Gastroesophageal sphincter (tissue), 3 donors: Measurements from ENCODE around the gene DMD.

Source experiments
- POLR2A ChIP-seq, 2 donors: fragments of 450-650 bp; IDR thresholded peaks; one replicate each; pipeline ENCODE4 v1.6.1; 2017; ENCODE audit warnings: antibody characterized with exemption in 2 of 2, mild to moderate bottlenecking in 2 of 2, moderate library complexity in 1 of 2
- TF ChIP-seq, protein P1 (sequence below), 4 experiments: fragments of 200-600 bp in 2 of 4; fragments of 450-650 bp in 2 of 4; sonication (generic) in 1 of 4; IDR thresholded peaks; one replicate each; pipeline ENCODE4 v1.5.1; 2017 to 2019; ENCODE audit warnings: antibody characterized with exemption in 4 of 4, mild to moderate bottlenecking in 2 of 4, moderate library complexity in 2 of 4

DNA sequence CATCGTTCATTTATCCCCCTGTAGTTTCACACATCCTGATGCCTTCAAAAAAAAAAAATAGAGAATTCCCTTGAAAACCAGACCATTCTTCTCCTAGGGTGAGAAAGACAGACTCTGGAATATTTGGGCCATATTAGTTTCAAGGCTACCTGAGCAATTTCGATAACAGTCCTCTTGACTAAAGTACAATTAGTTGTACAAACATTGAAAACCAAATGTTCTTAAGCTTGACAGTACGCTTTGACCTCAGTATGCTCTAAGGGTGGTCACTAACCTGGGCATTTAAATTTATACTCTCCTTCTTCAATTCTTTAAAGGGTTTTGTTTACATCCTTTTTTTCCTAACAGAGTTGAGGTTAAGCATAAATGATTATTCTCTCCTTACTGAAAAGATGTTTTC is 1774.9 kb downstream of the DMD start:
- TF ChIP-seq, protein P1, sequence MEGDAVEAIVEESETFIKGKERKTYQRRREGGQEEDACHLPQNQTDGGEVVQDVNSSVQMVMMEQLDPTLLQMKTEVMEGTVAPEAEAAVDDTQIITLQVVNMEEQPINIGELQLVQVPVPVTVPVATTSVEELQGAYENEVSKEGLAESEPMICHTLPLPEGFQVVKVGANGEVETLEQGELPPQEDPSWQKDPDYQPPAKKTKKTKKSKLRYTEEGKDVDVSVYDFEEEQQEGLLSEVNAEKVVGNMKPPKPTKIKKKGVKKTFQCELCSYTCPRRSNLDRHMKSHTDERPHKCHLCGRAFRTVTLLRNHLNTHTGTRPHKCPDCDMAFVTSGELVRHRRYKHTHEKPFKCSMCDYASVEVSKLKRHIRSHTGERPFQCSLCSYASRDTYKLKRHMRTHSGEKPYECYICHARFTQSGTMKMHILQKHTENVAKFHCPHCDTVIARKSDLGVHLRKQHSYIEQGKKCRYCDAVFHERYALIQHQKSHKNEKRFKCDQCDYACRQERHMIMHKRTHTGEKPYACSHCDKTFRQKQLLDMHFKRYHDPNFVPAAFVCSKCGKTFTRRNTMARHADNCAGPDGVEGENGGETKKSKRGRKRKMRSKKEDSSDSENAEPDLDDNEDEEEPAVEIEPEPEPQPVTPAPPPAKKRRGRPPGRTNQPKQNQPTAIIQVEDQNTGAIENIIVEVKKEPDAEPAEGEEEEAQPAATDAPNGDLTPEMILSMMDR (IDR thresholded peaks at IDR 0.05) = no peak
- TF ChIP-seq POLR2A (IDR thresholded peaks at IDR 0.05) = no peak
